Spleen (tissue), 7 donors: ENCODE measurements around the gene C10orf67.

Source experiments
- CTCF ChIP-seq, 11 experiments: fragments of 200-600 bp in 7 of 11; fragments of 450-650 bp in 4 of 11; sonication (generic) in 4 of 11; IDR thresholded peaks in 8 of 11; conservative IDR thresholded peaks in 3 of 11; 1 replicate in 7 of 11; 2 replicates in 4 of 11; pipeline versions ENCODE4 v1.4.0 to v1.8.0; 2016 to 2021; ENCODE audit warnings: antibody characterized with exemption in 11 of 11, inconsistent platforms in 4 of 11, mild to moderate bottlenecking in 1 of 11
- POLR2A ChIP-seq, 3 donors: fragments of 450-650 bp; IDR thresholded peaks; one replicate each; pipeline ENCODE4 v1.5.1; 2017; ENCODE audit warnings: antibody characterized with exemption in 3 of 3, mild to moderate bottlenecking in 1 of 3
- donor health status: DM: no; HTN: no; CAD: no; lungs with moderate emphysema.
- donor health status: DM: no; HTN: no; CAD: no.
- donor health status: DM: no; HTN: no; CAD: no.

DNA sequence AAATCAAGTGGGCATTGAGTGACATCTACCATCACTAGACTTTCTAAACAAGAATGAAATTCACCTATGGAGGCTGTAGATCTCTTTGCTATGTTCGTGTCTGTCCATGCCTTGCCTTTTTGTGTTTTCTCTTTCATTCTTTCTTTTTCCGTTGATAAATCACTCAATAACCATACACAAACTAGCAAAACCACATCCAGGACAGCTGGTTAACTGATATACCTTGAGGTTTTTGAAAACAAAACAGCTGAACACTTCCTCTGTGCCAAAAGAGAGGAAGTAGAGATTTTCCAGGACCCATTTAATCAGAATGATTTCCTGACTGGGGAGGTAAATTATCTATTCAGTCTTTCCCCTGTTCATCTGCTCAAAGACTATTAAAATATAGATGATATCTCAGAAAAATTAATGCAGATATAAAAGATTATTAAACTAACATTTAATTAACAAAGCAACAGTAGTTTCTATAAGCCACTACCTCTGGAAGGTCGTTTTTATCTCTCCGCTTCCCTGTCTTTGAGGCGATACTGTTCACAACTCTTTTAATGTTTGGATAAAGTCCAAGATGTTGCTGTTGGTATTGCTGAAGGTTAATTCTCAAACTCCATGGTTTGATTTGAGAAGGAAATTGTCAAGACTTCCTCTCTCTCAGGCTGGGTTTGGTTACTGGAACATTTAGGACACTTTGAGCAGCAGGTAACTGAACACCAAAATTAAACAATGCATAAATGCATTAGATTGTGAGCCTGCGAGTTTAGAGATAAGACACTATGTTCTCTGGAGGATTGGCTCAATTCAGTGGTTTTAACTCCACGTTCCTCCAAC, 24.4 kb upstream of the C10orf67 start:
- TF ChIP-seq CTCF (IDR thresholded peaks at IDR 0.05 in 8 of 11, conservative IDR thresholded peaks at IDR 0.05 in 3 of 11): no peak
- no peak for TF ChIP-seq POLR2A (IDR thresholded peaks at IDR 0.05)
